Small intestine (tissue), 7 donors: ENCODE results near the gene LYZ. TPM values are rescaled to one million over a fixed set of nuclear protein-coding genes. Genes with fewer than 3 reads are reported as not detected.
A peak's percentile ranks its signal among the peaks of the same experiment; 100 is the strongest.

Source experiments
- DNase-seq, 2 donors: peaks; one replicate each; pipeline versions ENCODE4 v3.0.0 to v3.0.0-alpha.2; 2013
- FAIRE-seq: peaks from 2 replicates; lab custom pipeline; 2012; peaks lifted over from hg19 to GRCh38; lab: Jason Lieb, UNC
- H3K27ac ChIP-seq, 3 donors: one replicate each; pipeline ENCODE4 v1.5.1; 2013; ENCODE audit warnings: low read length in 2 of 3, mild to moderate bottlenecking in 2 of 3, control low read depth in 1 of 3, inconsistent platforms in 1 of 3, low read depth in 1 of 3, moderate library complexity in 1 of 3
- H3K27me3 ChIP-seq, 3 donors: one replicate each; pipeline ENCODE4 v1.6.1; 2013; ENCODE audit warnings: low read length in 3 of 3, inconsistent platforms in 1 of 3; ENCODE audit not compliant: control insufficient read depth in 3 of 3, insufficient read depth in 3 of 3
- H3K36me3 ChIP-seq, 3 donors: one replicate each; pipeline ENCODE4 v1.6.1; 2013; ENCODE audit warnings: low read length in 3 of 3, inconsistent platforms in 1 of 3, low read depth in 1 of 3, mild to moderate bottlenecking in 1 of 3, moderate library complexity in 1 of 3; ENCODE audit not compliant: control insufficient read depth in 3 of 3, insufficient read depth in 2 of 3
- H3K4me1 ChIP-seq, 3 donors: one replicate each; pipeline ENCODE4 v1.6.1; 2013; ENCODE audit warnings: low read length in 2 of 3, inconsistent platforms in 1 of 3, low read depth in 1 of 3, mild to moderate bottlenecking in 1 of 3, moderate library complexity in 1 of 3; ENCODE audit not compliant: control insufficient read depth in 3 of 3, insufficient read depth in 2 of 3
- H3K4me3 ChIP-seq, 3 donors: one replicate each; pipeline ENCODE4 v1.5.1; 2013; ENCODE audit warnings: low read length in 3 of 3, control low read depth in 1 of 3, inconsistent platforms in 1 of 3, low read depth in 1 of 3, mild to moderate bottlenecking in 1 of 3, moderate library complexity in 1 of 3
- H3K9me3 ChIP-seq, 2 donors: one replicate each; pipeline ENCODE4 v1.6.1; 2013; ENCODE audit warnings: low read depth in 1 of 2, low read length in 1 of 2; ENCODE audit not compliant: control insufficient read depth in 2 of 2, insufficient read depth in 1 of 2
- WGBS, 3 donors: extraction: QIAGEN DNeasy Blood & Tissue Kit; methylation state at CpG; one replicate each; pipeline ENCODE4 v1.1.7; 2013; 5-methylcytosine and 5-hydroxymethylcytosine counted together
- polyA plus RNA-seq, 4 donors: library from polyadenylated mRNA; stranded (reverse) in 3 of 4; unstranded in 1 of 4; fragments of 200-250 nt in 3 of 4; fragments of 120-200 nt in 1 of 4; gene quantifications; one replicate each; pipeline versions ENCODE4 v1.2.1 to v1.2.3, GENCODE V29; 2013
- donor health status: healthy with polysubstance abuse.
- donor health status: control.
- donor health status: control.
- donor health status: Bipolar disorder and iron deficiency.
- donor health status: healthy.

The LYZ gene
- polyA plus RNA-seq, 4 donors, result 69.6 to 836 (median 212) TPM

GRCh38 chr12:69331909-69332684 is 16.1 kb upstream of the LYZ start:
- Histone ChIP-seq H3K27me3 (no peaks in the 10 kb centered on the region), H3K27ac (peak overlapping the region; percentile 81 to 90 (median 88)), H3K36me3 (no peaks in the 10 kb centered on the region), H3K4me1 (peaks cover 0 to 33% (median 0%) of the 10 kb centered on the region in 3 donors), H3K9me3 (no peaks in the 10 kb centered on the region), H3K4me3 (peak overlapping the region in 2 of 3 donors; percentile 47 to 50)
- WGBS, 3 donors, result 20 to 53% (median 41%) methylated on average over 20 of the region's 20 CpGs
- DNase-seq, result peak; percentile 58 to 81
- FAIRE-seq, result no peak

- Histone ChIP-seq H3K27me3 (no peaks in the 10 kb centered on the region), H3K9me3 (no peaks in the 10 kb centered on the region), H3K4me1 (peaks cover 0 to 33% (median 3%) of the 10 kb centered on the region in 3 donors), H3K36me3 (no peaks in the 10 kb centered on the region), H3K4me3 (no peak overlapping the region), H3K27ac (peak overlapping the region; percentile 81 to 88 (median 87))
- DNase-seq (peak; percentile 72 to 76), FAIRE-seq (no peak)
- 12 to 61% (median 41%) methylated on average over 6 of the region's 6 CpGs for WGBS, 3 donors
Observed at GRCh38 chr12:69332815-69333358, 15.3 kb upstream of the LYZ start.

- Histone ChIP-seq H3K36me3 (no peaks in the 10 kb centered on the region), H3K9me3 (no peaks in the 10 kb centered on the region), H3K4me1 (peaks cover 3 to 28% (median 3%) of the 10 kb centered on the region in 3 donors), H3K4me3 (no peak overlapping the region), H3K27ac (peak overlapping the region in 1 of 3 donors; percentile 88), H3K27me3 (no peaks in the 10 kb centered on the region)
- DNase-seq (no peak), FAIRE-seq (no peak)
Observed at GRCh38 chr12:69334158-69334557, 14.0 kb upstream of the LYZ start.

- Histone ChIP-seq H3K4me1 (peaks cover 3 to 28% (median 8%) of the 10 kb centered on the region in 3 donors), H3K9me3 (no peaks in the 10 kb centered on the region), H3K27ac (peak overlapping the region in 1 of 3 donors; percentile 34), H3K27me3 (no peaks in the 10 kb centered on the region), H3K36me3 (no peaks in the 10 kb centered on the region), H3K4me3 (no peak overlapping the region)
- FAIRE-seq (no peak), DNase-seq (no peak)
- WGBS, 3 donors, result 60 to 83% (median 72%) methylated on average over 2 of the region's 2 CpGs
Observed at GRCh38 chr12:69337311-69338090, 10.7 kb upstream of the LYZ start.

- peaks cover 3 to 22% (median 8%) of the 10 kb centered on the region in 3 donors for H3K4me1 ChIP-seq
- DNase-seq (no peak), FAIRE-seq (no peak)
- H3K36me3 ChIP-seq, result no peaks in the 10 kb centered on the region
- no peak overlapping the region for H3K27ac ChIP-seq
- H3K9me3 ChIP-seq, result no peaks in the 10 kb centered on the region
- H3K4me3 ChIP-seq, result no peak overlapping the region
- no peaks in the 10 kb centered on the region for H3K27me3 ChIP-seq
- WGBS, 3 donors, result 65 to 73% (median 69%) methylated on average over 3 of the region's 3 CpGs
Observed at GRCh38 chr12:69338120-69338859, 9.9 kb upstream of the LYZ start.

- DNase-seq (no peak), FAIRE-seq (no peak)
- no peak overlapping the region for H3K4me3 ChIP-seq
- H3K4me1 ChIP-seq, result peaks cover 3 to 21% (median 8%) of the 10 kb centered on the region in 3 donors
- no peaks in the 10 kb centered on the region for H3K27me3 ChIP-seq
- H3K36me3 ChIP-seq, result no peaks in the 10 kb centered on the region
- H3K27ac ChIP-seq, result no peak overlapping the region
- no peaks in the 10 kb centered on the region for H3K9me3 ChIP-seq
Observed at GRCh38 chr12:69338936-69339335, 9.2 kb upstream of the LYZ start.

GRCh38 chr12:69339999-69340398 is 8.2 kb upstream of the LYZ start:
- peaks cover 3 to 18% (median 8%) of the 10 kb centered on the region in 3 donors for H3K4me1 ChIP-seq
- no peaks in the 10 kb centered on the region for H3K36me3 ChIP-seq
- FAIRE-seq (no peak), DNase-seq (no peak)
- 12 to 64% (median 34%) methylated on average over 2 of the region's 2 CpGs for WGBS, 3 donors
- H3K27me3 ChIP-seq, result no peaks in the 10 kb centered on the region
- H3K9me3 ChIP-seq, result no peaks in the 10 kb centered on the region
- H3K27ac ChIP-seq, result no peak overlapping the region
- H3K4me3 ChIP-seq, result no peak overlapping the region

GRCh38 chr12:69341328-69341727 is 6.9 kb upstream of the LYZ start:
- H3K27ac ChIP-seq, result no peak overlapping the region
- FAIRE-seq (no peak), DNase-seq (no peak)
- H3K36me3 ChIP-seq, result no peaks in the 10 kb centered on the region
- 58 to 63% (median 61%) methylated on average over 5 of the region's 5 CpGs for WGBS, 3 donors
- no peaks in the 10 kb centered on the region for H3K9me3 ChIP-seq
- H3K4me3 ChIP-seq, result no peak overlapping the region
- H3K4me1 ChIP-seq, result peaks cover 3 to 21% (median 8%) of the 10 kb centered on the region in 3 donors
- no peaks in the 10 kb centered on the region for H3K27me3 ChIP-seq
